ENCODE results near the gene CYRIA. TPM values are rescaled to one million over a fixed set of nuclear protein-coding genes. Genes with fewer than 3 reads are reported as not detected.

Gene CYRIA
- total RNA-seq, 1 donor from 2014 or later: 29.4 TPM

GRCh38 chr2:16700551-16701259, 35.1 kb upstream of the CYRIA start:
- intact Hi-C loops (cut with DNase I): no loop called here
- H3K27me3 ChIP-seq (ENCODE audit: low read depth): no peaks in the 10 kb centered on the region
- H3K36me3 ChIP-seq: no peaks in the 10 kb centered on the region
- H3K4me3 ChIP-seq: no peak overlapping the region
- no peak for TF ChIP-seq CTCF (IDR thresholded peaks at IDR 0.05)
- no peak overlapping the region for H3K27ac ChIP-seq
- H3K4me1 ChIP-seq: no peaks in the 10 kb centered on the region
- ATAC-seq: no peak
- H3K9me3 ChIP-seq: no peaks in the 10 kb centered on the region
- no peak for DNase-seq

- Histone ChIP-seq H3K27me3 (ENCODE audit: low read depth) (no peaks in the 10 kb centered on the region), H3K4me1 (no peaks in the 10 kb centered on the region), H3K9me3 (no peaks in the 10 kb centered on the region), H3K27ac (no peak overlapping the region), H3K4me3 (no peak overlapping the region), H3K36me3 (no peaks in the 10 kb centered on the region)
- intact Hi-C loops (cut with DNase I): no loop called here
- no peak for TF ChIP-seq CTCF (IDR thresholded peaks at IDR 0.05)
- ATAC-seq (no peak), DNase-seq (no peak)
Observed at GRCh38 chr2:16693854-16694253, 28.2 kb upstream of the CYRIA start.

GRCh38 chr2:16691261-16691660, 25.6 kb upstream of the CYRIA start:
- Histone ChIP-seq H3K27me3 (ENCODE audit: low read depth) (no peaks in the 10 kb centered on the region), H3K4me3 (no peak overlapping the region), H3K27ac (no peak overlapping the region), H3K9me3 (no peaks in the 10 kb centered on the region), H3K36me3 (no peaks in the 10 kb centered on the region), H3K4me1 (no peaks in the 10 kb centered on the region)
- ATAC-seq (no peak), DNase-seq (no peak)
- intact Hi-C loops (cut with DNase I): no loop called here
- no peak for TF ChIP-seq CTCF (IDR thresholded peaks at IDR 0.05)

GRCh38 chr2:16687955-16688354, 22.3 kb upstream of the CYRIA start:
- no peak for ATAC-seq
- no peak for TF ChIP-seq CTCF (IDR thresholded peaks at IDR 0.05)
- Histone ChIP-seq H3K36me3 (no peaks in the 10 kb centered on the region), H3K27me3 (ENCODE audit: low read depth) (no peaks in the 10 kb centered on the region), H3K4me1 (no peaks in the 10 kb centered on the region), H3K9me3 (no peaks in the 10 kb centered on the region), H3K4me3 (no peak overlapping the region), H3K27ac (no peak overlapping the region)
- intact Hi-C loops (cut with DNase I): no loop called here
- no peak for DNase-seq

GRCh38 chr2:16687222-16687621, 21.6 kb upstream of the CYRIA start:
- no peak overlapping the region for H3K4me3 ChIP-seq
- no peaks in the 10 kb centered on the region for H3K27me3 ChIP-seq (ENCODE audit: low read depth)
- no peak overlapping the region for H3K27ac ChIP-seq
- intact Hi-C loops (cut with DNase I): no loop called here
- no peak for TF ChIP-seq CTCF (IDR thresholded peaks at IDR 0.05)
- ATAC-seq: no peak
- H3K9me3 ChIP-seq: no peaks in the 10 kb centered on the region
- no peaks in the 10 kb centered on the region for H3K36me3 ChIP-seq
- H3K4me1 ChIP-seq: no peaks in the 10 kb centered on the region
- no peak for DNase-seq
